MCF 10A (cell line): ENCODE data around the gene CST7. TPM values are rescaled to one million over a fixed set of nuclear protein-coding genes. Genes with fewer than 3 reads are reported as not detected.
A peak's percentile ranks its signal among the peaks of the same experiment; 100 is the strongest.
"Not testable (repeated sequence)": the region's sequence is repeated elsewhere in the genome, so short reads cannot be mapped to it uniquely, and the experiment has no call there.

ENCODE experiments used
- BruUV-seq: library from RNA; stranded (reverse); fragments of 400-500 nt; replicated peaks from 2 replicates; lab custom pipeline; 2021; lab: Mats Ljungman, UMichigan
- CTCF ChIA-PET: fragments of 300-600 bp; sonication (Branson Sonifier 250); formaldehyde crosslinking; extraction: SDS; loops from one replicate; lab custom pipeline; 2021; ENCODE audit warnings: antibody characterized with exemption, inconsistent platforms; lab: Yijun Ruan, JAX
- POLR2A ChIA-PET: fragments of 300-600, 350-650 bp; sonication (Branson Sonifier 250); formaldehyde crosslinking; extraction: SDS; loops from one replicate; lab custom pipeline; 2020; ENCODE audit warnings: antibody characterized with exemption, inconsistent platforms; lab: Yijun Ruan, JAX
- DNase-seq: peaks from one replicate; pipeline ENCODE4 v3.0.0-alpha.2; 2018; ENCODE audit not compliant: unreplicated experiment
- H3K27ac Mint-ChIP-seq: one replicate; pipeline ENCODE4 v1.8.0; 2022; ENCODE audit warnings: mild to moderate bottlenecking, low read depth, mixed read lengths; ENCODE audit not compliant: unreplicated experiment
- H3K27me3 Mint-ChIP-seq: one replicate; pipeline ENCODE4 v1.8.0; 2022; ENCODE audit warnings: mixed read lengths; ENCODE audit not compliant: insufficient read depth, unreplicated experiment
- H3K36me3 Mint-ChIP-seq: one replicate; pipeline ENCODE4 v1.8.0; 2022; ENCODE audit warnings: mild to moderate bottlenecking, moderate library complexity, mixed read lengths; ENCODE audit not compliant: insufficient read depth, unreplicated experiment
- H3K4me1 Mint-ChIP-seq: one replicate; pipeline ENCODE4 v1.8.0; 2022; ENCODE audit warnings: mixed read lengths; ENCODE audit not compliant: insufficient read depth, unreplicated experiment
- H3K4me3 Mint-ChIP-seq: one replicate; pipeline ENCODE4 v1.8.0; 2022; ENCODE audit warnings: mild to moderate bottlenecking, moderate library complexity, mixed read lengths; ENCODE audit not compliant: unreplicated experiment
- H3K9me3 Mint-ChIP-seq: one replicate; pipeline ENCODE4 v1.8.0; 2022; ENCODE audit warnings: mixed read lengths; ENCODE audit not compliant: unreplicated experiment
- intact Hi-C: fragments of 100-400 bp; cut with micrococcal nuclease; formaldehyde crosslinking; loops from 2 replicates; pipeline ENCODE4 v1.14.1; 2022
- total RNA-seq: library from RNA; stranded (reverse); gene quantifications from 2 replicates; pipeline ENCODE4 v1.2.3, GENCODE V29; 2022
- TF ChIP-seq, protein P1 (sequence below): fragments of 200-600 bp; IDR thresholded peaks from one replicate; pipeline ENCODE4 v1.8.0; 2022; ENCODE audit warnings: antibody characterized with exemption, mild to moderate bottlenecking; ENCODE audit not compliant: unreplicated experiment

CST7 gene
- total RNA-seq, 1 experiment from 2014 or later, result not detected

DNA sequence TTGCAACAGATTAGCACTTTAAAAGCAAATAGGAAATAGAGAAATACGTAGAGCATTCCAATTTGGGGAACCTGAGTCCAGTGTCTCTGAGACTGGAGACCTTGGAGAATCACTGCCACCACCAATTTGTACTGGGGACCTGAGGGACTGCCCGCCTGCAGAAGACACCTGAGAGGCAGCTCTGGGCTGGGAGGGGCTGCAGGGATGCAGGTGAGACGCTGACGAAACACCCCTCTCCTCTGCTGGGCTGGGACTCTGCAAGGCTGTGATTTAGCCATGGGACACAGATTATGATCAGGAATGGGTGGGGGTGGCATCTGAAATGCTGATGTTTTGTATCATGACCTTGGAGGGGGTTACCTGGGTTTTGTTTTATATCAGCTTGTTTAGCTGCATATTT lies 50.5 kb downstream of the CST7 start:
- no peak for DNase-seq
- TF ChIP-seq, protein P1, sequence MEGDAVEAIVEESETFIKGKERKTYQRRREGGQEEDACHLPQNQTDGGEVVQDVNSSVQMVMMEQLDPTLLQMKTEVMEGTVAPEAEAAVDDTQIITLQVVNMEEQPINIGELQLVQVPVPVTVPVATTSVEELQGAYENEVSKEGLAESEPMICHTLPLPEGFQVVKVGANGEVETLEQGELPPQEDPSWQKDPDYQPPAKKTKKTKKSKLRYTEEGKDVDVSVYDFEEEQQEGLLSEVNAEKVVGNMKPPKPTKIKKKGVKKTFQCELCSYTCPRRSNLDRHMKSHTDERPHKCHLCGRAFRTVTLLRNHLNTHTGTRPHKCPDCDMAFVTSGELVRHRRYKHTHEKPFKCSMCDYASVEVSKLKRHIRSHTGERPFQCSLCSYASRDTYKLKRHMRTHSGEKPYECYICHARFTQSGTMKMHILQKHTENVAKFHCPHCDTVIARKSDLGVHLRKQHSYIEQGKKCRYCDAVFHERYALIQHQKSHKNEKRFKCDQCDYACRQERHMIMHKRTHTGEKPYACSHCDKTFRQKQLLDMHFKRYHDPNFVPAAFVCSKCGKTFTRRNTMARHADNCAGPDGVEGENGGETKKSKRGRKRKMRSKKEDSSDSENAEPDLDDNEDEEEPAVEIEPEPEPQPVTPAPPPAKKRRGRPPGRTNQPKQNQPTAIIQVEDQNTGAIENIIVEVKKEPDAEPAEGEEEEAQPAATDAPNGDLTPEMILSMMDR, result no peak
- Mint-ChIP-seq H3K36me3 (peaks cover 14% of the 10 kb centered on the region), H3K4me1 (peaks cover 45% of the 10 kb centered on the region), H3K9me3 (peaks cover 8% of the 10 kb centered on the region), H3K27me3 (peaks cover 12% of the 10 kb centered on the region), H3K4me3 (no peak overlapping the region), H3K27ac (peak overlapping the region; percentile 84)
- ChIA-PET CTCF (interaction anchor here (0.6 to 8.7 kb wide), 11 partner anchors 17 to 399 kb away, joined by 3 to 500 read pairs (median 4); partner anchors contain the start of gene ACSS1), POLR2A (interaction anchor here (0.8 to 4.3 kb wide), 11 partner anchors 18 to 248 kb away, joined by 3 to 24 read pairs (median 5); partner anchors contain the start of gene PYGB)
- intact Hi-C loops, result no loop called here
- BruUV-seq, result no TSS peak

DNA sequence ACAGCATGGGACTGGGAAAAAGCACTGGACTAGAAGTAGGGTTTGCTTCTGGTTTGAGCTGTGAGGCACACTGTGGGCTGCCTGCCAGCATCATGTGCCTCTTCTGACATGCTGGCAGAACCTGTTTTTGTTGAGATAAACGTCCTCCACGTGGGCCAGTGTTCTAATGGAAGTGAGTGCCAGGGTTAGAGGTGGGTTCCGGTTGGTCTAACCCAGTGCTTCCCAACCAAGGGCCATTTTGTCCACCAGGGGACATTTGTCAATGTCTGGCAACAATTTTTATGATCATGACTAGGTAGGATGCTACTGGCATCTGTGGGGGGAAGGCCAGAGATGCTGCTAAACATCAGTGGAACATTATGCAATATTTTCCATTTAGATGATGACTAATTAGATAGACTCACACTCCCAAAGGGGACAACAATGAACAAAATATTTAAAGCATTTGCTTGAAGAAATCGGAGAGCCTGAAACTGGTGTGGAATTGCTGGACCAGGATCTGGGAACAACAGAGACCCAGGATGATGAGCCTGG lies 51.3 kb downstream of the CST7 start:
- peak; percentile 73 for DNase-seq
- TF ChIP-seq, protein P1, result no peak
- Mint-ChIP-seq H3K27ac (peak overlapping the region; percentile 84), H3K9me3 (peaks cover 8% of the 10 kb centered on the region), H3K4me1 (peaks cover 38% of the 10 kb centered on the region), H3K4me3 (no peak overlapping the region), H3K27me3 (peaks cover 12% of the 10 kb centered on the region), H3K36me3 (peaks cover 10% of the 10 kb centered on the region)
- intact Hi-C loops, result loop anchor here (1.0 kb wide), 3 partner anchors 39 to 179 kb away; no protein-coding TSS in a partner anchor
- ChIA-PET CTCF (interaction anchor here (0.6 to 8.7 kb wide), 14 partner anchors 16 to 399 kb away, joined by 3 to 500 read pairs (median 4); partner anchors contain the start of gene ACSS1), POLR2A (interaction anchor here (0.8 to 4.3 kb wide), 12 partner anchors 10 to 247 kb away, joined by 3 to 24 read pairs (median 4); partner anchors contain the start of gene PYGB)
- no TSS peak for BruUV-seq

DNA sequence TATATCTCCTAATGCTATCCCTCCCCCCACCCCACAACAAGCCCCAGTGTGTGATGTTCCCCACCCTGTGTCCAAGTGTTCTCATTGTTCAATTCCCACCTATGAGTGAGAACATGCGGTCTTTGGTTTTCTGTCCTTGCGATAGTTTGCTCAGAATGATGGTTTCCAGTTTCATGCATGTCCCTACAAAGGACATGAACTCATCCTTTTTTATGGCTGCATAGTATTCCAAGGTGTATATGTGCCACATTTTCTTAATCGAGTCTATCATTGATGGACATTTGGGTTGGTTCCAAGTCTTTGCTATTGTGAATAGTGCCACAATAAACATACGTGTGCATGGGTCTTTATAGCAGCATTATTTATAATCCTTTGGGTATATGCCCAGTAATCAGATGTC lies 52.3 kb downstream of the CST7 start:
- H3K27me3 Mint-ChIP-seq, result peaks cover 12% of the 10 kb centered on the region
- intact Hi-C loops, H3K9me3 Mint-ChIP-seq, DNase-seq, H3K4me3 Mint-ChIP-seq, BruUV-seq, H3K27ac Mint-ChIP-seq: not testable (repeated sequence)
- peaks cover 32% of the 10 kb centered on the region for H3K4me1 Mint-ChIP-seq
- H3K36me3 Mint-ChIP-seq, result peaks cover 10% of the 10 kb centered on the region
- POLR2A ChIA-PET, result interaction anchor here (0.6 to 4.3 kb wide), 5 partner anchors 15 to 1079 kb away, joined by 3 to 24 read pairs (median 4); no protein-coding TSS in a partner anchor
- CTCF ChIA-PET, result interaction anchor here (0.6 to 8.7 kb wide), 7 partner anchors 15 to 671 kb away, joined by 3 to 500 read pairs (median 4); partner anchors contain the start of gene ACSS1

DNA sequence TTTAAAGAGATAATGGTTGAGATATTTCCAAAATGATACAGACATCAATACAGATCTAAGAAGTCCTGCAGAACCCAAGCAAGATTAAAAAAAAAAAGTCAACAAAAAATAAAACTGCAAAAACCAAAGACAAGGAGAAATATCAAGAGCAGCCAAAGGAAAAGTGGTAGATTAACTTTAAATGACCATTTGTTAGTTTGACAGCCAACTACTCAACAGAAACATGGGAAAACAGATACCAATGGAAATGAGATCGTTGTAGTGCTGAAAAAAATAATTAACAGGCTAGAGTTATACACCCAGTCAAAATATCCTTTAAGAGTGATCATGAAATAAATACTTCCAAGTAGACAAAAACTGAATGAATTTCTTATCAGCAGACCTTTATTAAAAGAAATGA lies 53.9 kb downstream of the CST7 start:
- CTCF ChIA-PET, result interaction anchor here (1.8 kb wide), 1 partner anchor 61 kb away, joined by 8 read pairs; no protein-coding TSS in a partner anchor
- DNase-seq, result no peak
- Mint-ChIP-seq H3K27me3 (peaks cover 12% of the 10 kb centered on the region), H3K4me3 (no peak overlapping the region), H3K4me1 (peaks cover 19% of the 10 kb centered on the region), H3K27ac (no peak overlapping the region), H3K36me3 (peaks cover 13% of the 10 kb centered on the region), H3K9me3 (peaks cover 8% of the 10 kb centered on the region)
- intact Hi-C loops, result no loop called here
- no TSS peak for BruUV-seq
- POLR2A ChIA-PET, result interaction anchor here (1.0 to 1.6 kb wide), 2 partner anchors 10 to 29 kb away, joined by 4 to 6 read pairs; partner anchors contain the start of gene APMAP
- TF ChIP-seq, protein P1, result no peak
